Prostate gland (tissue), 2 donors: Measurements from ENCODE around the gene RFT1. TPM values are rescaled to one million over a fixed set of nuclear protein-coding genes. Genes with fewer than 3 reads are reported as not detected.
A peak's percentile ranks its signal among the peaks of the same experiment; 100 is the strongest.

ENCODE experiments used
- DNase-seq: peaks from one replicate; pipeline ENCODE4 v3.0.0-alpha.2; 2019; ENCODE audit warnings: low spot score
- H3K27ac ChIP-seq, 2 donors: fragments of 200-600 bp; sonication (generic); 2 replicates each; pipeline ENCODE4 v1.5.1; 2017 to 2019
- H3K27me3 ChIP-seq: fragments of 200-600 bp; sonication (generic); replicated peaks from 2 replicates; pipeline ENCODE4 v1.5.1; 2019; ENCODE audit not compliant: insufficient read depth
- H3K36me3 ChIP-seq, 2 donors: fragments of 200-600 bp; sonication (generic); 1 replicate in 1 of 2; 2 replicates in 1 of 2; pipeline versions ENCODE4 v1.5.1 to v1.8.1; 2017 to 2019
- H3K4me1 ChIP-seq: fragments of 200-600 bp; sonication (generic); replicated peaks from 2 replicates; pipeline ENCODE4 v1.5.1; 2019
- H3K4me3 ChIP-seq, 2 donors: fragments of 200-600 bp; sonication (generic); 2 replicates each; pipeline ENCODE4 v1.5.1; 2017 to 2019
- H3K9me3 ChIP-seq: fragments of 200-600 bp; sonication (generic); 2 replicates; pipeline ENCODE4 v1.5.1; 2017
- CTCF ChIP-seq, 4 experiments: fragments of 200-600 bp in 2 of 4; fragments of 450-650 bp in 2 of 4; sonication (generic) in 2 of 4; IDR thresholded peaks; 1 replicate in 3 of 4; 2 replicates in 1 of 4; pipeline ENCODE4 v1.5.1; 2016 to 2019; ENCODE audit warnings: antibody characterized with exemption in 4 of 4, mild to moderate bottlenecking in 2 of 4, moderate library complexity in 2 of 4
- POLR2A ChIP-seq: fragments of 450-650 bp; IDR thresholded peaks from one replicate; pipeline ENCODE4 v1.6.1; 2016; ENCODE audit warnings: antibody characterized with exemption, mild to moderate bottlenecking
- POLR2AphosphoS5 ChIP-seq: sonication (generic); formaldehyde crosslinking; IDR thresholded peaks from one replicate; pipeline ENCODE4 v1.6.1; 2017; ENCODE audit warnings: antibody characterized with exemption
- WGBS: methylation state at CpG from one replicate; pipeline ENCODE4 v1.1.5; 2018; 5-methylcytosine and 5-hydroxymethylcytosine counted together
- intact Hi-C: fragments of 100-400 bp; cut with DNase I; formaldehyde crosslinking; loops from one replicate; pipeline ENCODE4 v1.14.2; 2022
- total RNA-seq, 2 donors: library from RNA; depleted of rRNA; stranded (reverse); fragments of >200 nt; gene quantifications; one replicate each; pipeline ENCODE4 v1.1.0, GENCODE V29; 2016

Gene RFT1
- total RNA-seq, 2 donors from 2014 or later: 10.3 to 31.1 TPM

DNA sequence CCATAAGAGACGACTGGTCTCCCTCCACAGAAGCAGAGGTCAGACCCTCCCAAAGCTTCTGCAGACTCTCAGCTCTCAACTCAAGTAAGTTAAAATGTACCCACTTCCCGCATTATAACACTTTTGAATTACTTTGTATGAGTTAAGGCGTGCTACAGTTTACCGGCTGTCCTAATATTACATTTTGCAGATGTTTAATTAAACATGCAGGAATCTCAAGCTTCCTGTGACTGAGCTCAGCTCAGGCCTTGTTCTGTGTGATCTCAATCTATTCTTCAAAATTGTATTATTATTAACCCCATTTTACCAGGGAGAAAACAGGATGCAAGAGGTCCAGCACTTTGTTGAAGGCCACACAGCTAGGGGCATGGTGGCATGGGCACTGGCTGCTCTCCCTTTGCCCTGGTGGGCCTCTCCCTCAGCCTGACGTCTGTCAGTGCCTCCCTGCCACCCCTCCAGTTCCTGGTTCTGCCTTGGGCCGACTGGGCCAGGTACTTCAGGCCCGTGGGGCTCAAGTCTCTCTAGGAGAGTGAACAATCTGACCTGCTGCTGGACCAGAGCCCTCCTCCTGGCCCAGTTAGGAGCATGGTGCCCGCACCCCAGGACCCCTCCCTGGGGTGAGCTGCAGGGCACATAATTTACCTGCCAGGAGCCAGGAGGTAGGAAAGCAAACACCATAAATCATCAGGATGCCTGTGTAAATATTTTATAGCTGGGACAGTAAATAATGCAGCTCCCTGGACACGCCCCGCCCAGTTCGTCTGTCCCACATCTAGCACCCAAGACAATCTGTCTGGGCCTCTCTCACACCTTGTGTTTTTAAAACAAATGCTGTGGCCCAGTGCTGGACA is 14.9 kb upstream of the RFT1 start:
- intact Hi-C loops: no loop called here
- peak; percentile 82 for DNase-seq
- no peaks in the 10 kb centered on the region for H3K36me3 ChIP-seq
- TF ChIP-seq POLR2A (no peak), POLR2AphosphoS5 (peak; percentile 81)
- H3K27me3 ChIP-seq: no peaks in the 10 kb centered on the region
- H3K9me3 ChIP-seq: no peaks in the 10 kb centered on the region
- H3K4me3 ChIP-seq: no peak overlapping the region
- 48% methylated on average over 11 of the region's 11 CpGs for WGBS
- H3K27ac ChIP-seq: peak overlapping the region; percentile 80 to 82
- peaks cover 38% of the 10 kb centered on the region for H3K4me1 ChIP-seq

- no peak overlapping the region for H3K4me3 ChIP-seq
- peak overlapping the region; percentile 80 to 82 for H3K27ac ChIP-seq
- no peaks in the 10 kb centered on the region for H3K27me3 ChIP-seq
- intact Hi-C loops: no loop called here
- DNase-seq: no peak
- no peak for TF ChIP-seq CTCF (IDR thresholded peaks at IDR 0.05)
- TF ChIP-seq POLR2AphosphoS5: no peak
- TF ChIP-seq POLR2A: no peak
- peaks cover 31% of the 10 kb centered on the region for H3K4me1 ChIP-seq
- WGBS: 90% methylated on average over 4 of the region's 4 CpGs
- no peaks in the 10 kb centered on the region for H3K9me3 ChIP-seq
- H3K36me3 ChIP-seq: no peaks in the 10 kb centered on the region
These were observed 14.2 kb upstream of the RFT1 start for GRCh38 chr3:53144446-53144845.

- intact Hi-C loops: no loop called here
- WGBS: 85% methylated on average over 3 of the region's 3 CpGs
- peaks cover 29% of the 10 kb centered on the region for H3K4me1 ChIP-seq
- H3K27me3 ChIP-seq: no peaks in the 10 kb centered on the region
- H3K27ac ChIP-seq: no peak overlapping the region
- DNase-seq: no peak
- no peaks in the 10 kb centered on the region for H3K36me3 ChIP-seq
- TF ChIP-seq CTCF (IDR thresholded peaks at IDR 0.05) (no peak), POLR2AphosphoS5 (no peak), POLR2A (no peak)
- no peak overlapping the region for H3K4me3 ChIP-seq
- no peaks in the 10 kb centered on the region for H3K9me3 ChIP-seq
These were observed 12.8 kb upstream of the RFT1 start for GRCh38 chr3:53142986-53143385.

- DNase-seq: no peak
- no peak for TF ChIP-seq POLR2AphosphoS5
- no peak for TF ChIP-seq POLR2A
- no peak for TF ChIP-seq CTCF (IDR thresholded peaks at IDR 0.05)
- no peaks in the 10 kb centered on the region for H3K9me3 ChIP-seq
- no peak overlapping the region for H3K4me3 ChIP-seq
- 84% methylated on average over 6 of the region's 6 CpGs for WGBS
- H3K36me3 ChIP-seq: no peaks in the 10 kb centered on the region
- H3K27ac ChIP-seq: no peak overlapping the region
- peaks cover 20% of the 10 kb centered on the region for H3K4me1 ChIP-seq
- H3K27me3 ChIP-seq: no peaks in the 10 kb centered on the region
- intact Hi-C loops: no loop called here
These were observed 10.9 kb upstream of the RFT1 start for GRCh38 chr3:53140847-53141845.
